Esophagus squamous epithelium (tissue), 5 donors: ENCODE measurements around the gene CYP2W1. TPM values are rescaled to one million over a fixed set of nuclear protein-coding genes. Genes with fewer than 3 reads are reported as not detected.

Experiments used
- DNase-seq: peaks from one replicate; lab custom pipeline; 2025; lab: John Stamatoyannopoulos, UW
- H3K27ac ChIP-seq, 4 donors: fragments of 200-600 bp; sonication (generic); one replicate each; pipeline ENCODE4 v1.5.1; 2016 to 2019; ENCODE audit warnings: mild to moderate bottlenecking in 1 of 4
- H3K27me3 ChIP-seq, 4 donors: fragments of 200-600 bp; sonication (generic); 1 replicate in 3 of 4; 2 replicates in 1 of 4; pipeline versions ENCODE4 v1.5.1 to v1.6.0; 2017 to 2021; ENCODE audit warnings: antibody characterized with exemption in 1 of 4
- H3K36me3 ChIP-seq, 3 donors: fragments of 200-600 bp; sonication (generic); one replicate each; pipeline ENCODE4 v1.5.1; 2016 to 2019
- H3K4me1 ChIP-seq, 3 donors: fragments of 200-600 bp; sonication (generic); one replicate each; pipeline ENCODE4 v1.5.1; 2017 to 2019
- H3K4me3 ChIP-seq, 4 donors: fragments of 200-600 bp; sonication (generic); 1 replicate in 3 of 4; 2 replicates in 1 of 4; pipeline ENCODE4 v1.5.1; 2016 to 2019; ENCODE audit warnings: mild to moderate bottlenecking in 2 of 4, moderate library complexity in 1 of 4
- H3K9me3 ChIP-seq, 3 donors: fragments of 200-600 bp; sonication (generic); one replicate each; pipeline ENCODE4 v1.5.1; 2016 to 2019
- POLR2A ChIP-seq, 4 donors: fragments of 450-650 bp; IDR thresholded peaks; one replicate each; pipeline ENCODE4 v1.6.1; 2017; ENCODE audit warnings: antibody characterized with exemption in 4 of 4, mild to moderate bottlenecking in 4 of 4, moderate library complexity in 3 of 4
- WGBS, 2 donors: methylation state at CpG; one replicate each; pipeline ENCODE4 v1.1.5; 2018; 5-methylcytosine and 5-hydroxymethylcytosine counted together
- intact Hi-C: fragments of 100-400 bp; cut with DNase I; formaldehyde crosslinking; loops from one replicate; pipeline ENCODE4 v1.15.0; 2022
- total RNA-seq, 4 donors: library from RNA; depleted of rRNA; stranded (reverse); fragments of >200 nt; gene quantifications; one replicate each; pipeline ENCODE4 v1.1.0, GENCODE V29; 2016
- TF ChIP-seq, protein P1 (sequence below), 6 experiments: fragments of 450-650 bp in 4 of 6; fragments of 200-600 bp in 2 of 6; sonication (generic) in 2 of 6; IDR thresholded peaks; one replicate each; pipeline ENCODE4 v1.5.1; 2016 to 2019; ENCODE audit warnings: antibody characterized with exemption in 6 of 6, mild to moderate bottlenecking in 4 of 6, moderate library complexity in 4 of 6
- donor health status: DM: yes; HTN: yes; CAD: no.

Gene CYP2W1
- total RNA-seq, 4 donors from 2014 or later = 0.76 TPM; not detected in 3

DNA sequence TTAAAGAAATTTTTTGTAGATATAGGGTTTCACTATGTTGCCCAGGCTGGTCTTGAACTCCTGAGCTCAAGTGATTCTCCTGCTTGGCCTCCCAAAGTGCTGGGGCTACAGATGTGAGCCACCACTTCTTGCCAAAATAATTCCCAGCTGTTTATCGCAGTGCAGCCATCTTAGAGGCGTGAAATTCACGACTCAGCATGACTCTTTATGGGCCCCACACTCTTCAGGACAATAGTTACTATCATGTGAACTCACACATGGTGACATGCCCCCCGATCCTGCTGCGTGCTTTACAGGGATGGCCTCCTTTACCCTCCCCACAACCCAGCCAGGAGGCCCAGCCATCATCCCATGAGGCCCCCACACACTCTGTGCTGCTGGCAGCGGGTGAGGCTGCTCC is 12.2 kb upstream of the CYP2W1 start:
- 94% methylated on average over 5 to 6 of the region's 6 CpGs for WGBS, 2 donors
- H3K9me3 ChIP-seq = no peaks in the 10 kb centered on the region
- intact Hi-C loops = no loop called here
- H3K27ac ChIP-seq = no peak overlapping the region
- peaks cover 19 to 46% (median 19%) of the 10 kb centered on the region in 3 donors for H3K4me1 ChIP-seq
- H3K27me3 ChIP-seq = no peaks in the 10 kb centered on the region
- H3K36me3 ChIP-seq = peaks cover 27 to 73% (median 36%) of the 10 kb centered on the region in 3 donors
- TF ChIP-seq, protein P1, sequence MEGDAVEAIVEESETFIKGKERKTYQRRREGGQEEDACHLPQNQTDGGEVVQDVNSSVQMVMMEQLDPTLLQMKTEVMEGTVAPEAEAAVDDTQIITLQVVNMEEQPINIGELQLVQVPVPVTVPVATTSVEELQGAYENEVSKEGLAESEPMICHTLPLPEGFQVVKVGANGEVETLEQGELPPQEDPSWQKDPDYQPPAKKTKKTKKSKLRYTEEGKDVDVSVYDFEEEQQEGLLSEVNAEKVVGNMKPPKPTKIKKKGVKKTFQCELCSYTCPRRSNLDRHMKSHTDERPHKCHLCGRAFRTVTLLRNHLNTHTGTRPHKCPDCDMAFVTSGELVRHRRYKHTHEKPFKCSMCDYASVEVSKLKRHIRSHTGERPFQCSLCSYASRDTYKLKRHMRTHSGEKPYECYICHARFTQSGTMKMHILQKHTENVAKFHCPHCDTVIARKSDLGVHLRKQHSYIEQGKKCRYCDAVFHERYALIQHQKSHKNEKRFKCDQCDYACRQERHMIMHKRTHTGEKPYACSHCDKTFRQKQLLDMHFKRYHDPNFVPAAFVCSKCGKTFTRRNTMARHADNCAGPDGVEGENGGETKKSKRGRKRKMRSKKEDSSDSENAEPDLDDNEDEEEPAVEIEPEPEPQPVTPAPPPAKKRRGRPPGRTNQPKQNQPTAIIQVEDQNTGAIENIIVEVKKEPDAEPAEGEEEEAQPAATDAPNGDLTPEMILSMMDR (IDR thresholded peaks at IDR 0.05) = no peak
- no peak overlapping the region for H3K4me3 ChIP-seq
- DNase-seq = no peak

DNA sequence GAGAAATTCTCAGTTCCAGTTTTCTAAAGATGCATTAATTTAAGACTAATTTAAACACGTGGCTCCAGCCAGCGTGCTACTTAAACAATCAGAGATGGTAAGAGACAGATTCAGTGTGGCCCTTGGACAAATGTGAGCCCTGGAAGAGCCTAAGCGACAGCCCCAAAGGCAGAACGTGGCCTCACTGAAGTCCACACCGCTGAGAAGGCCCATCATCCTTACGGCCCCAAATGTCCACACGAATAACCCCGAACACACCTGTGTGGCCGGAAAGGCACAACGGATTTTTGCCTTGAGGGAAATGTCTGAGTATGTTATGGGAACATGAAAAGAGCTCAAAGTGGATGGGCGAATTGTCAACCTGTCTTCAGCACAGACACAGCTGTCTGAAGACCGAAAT is 10.9 kb upstream of the CYP2W1 start:
- H3K36me3 ChIP-seq = peaks cover 27 to 67% (median 32%) of the 10 kb centered on the region in 3 donors
- intact Hi-C loops = no loop called here
- TF ChIP-seq, protein P1 (IDR thresholded peaks at IDR 0.05) = no peak
- no peak for TF ChIP-seq POLR2A (IDR thresholded peaks at IDR 0.05)
- no peak for DNase-seq
- H3K9me3 ChIP-seq = no peaks in the 10 kb centered on the region
- H3K4me3 ChIP-seq = no peak overlapping the region
- H3K27me3 ChIP-seq = no peaks in the 10 kb centered on the region
- H3K4me1 ChIP-seq = peaks cover 18 to 41% (median 21%) of the 10 kb centered on the region in 3 donors
- no peak overlapping the region for H3K27ac ChIP-seq
- WGBS, 2 donors = 89 to 91% methylated on average over 12 of the region's 12 CpGs

DNA sequence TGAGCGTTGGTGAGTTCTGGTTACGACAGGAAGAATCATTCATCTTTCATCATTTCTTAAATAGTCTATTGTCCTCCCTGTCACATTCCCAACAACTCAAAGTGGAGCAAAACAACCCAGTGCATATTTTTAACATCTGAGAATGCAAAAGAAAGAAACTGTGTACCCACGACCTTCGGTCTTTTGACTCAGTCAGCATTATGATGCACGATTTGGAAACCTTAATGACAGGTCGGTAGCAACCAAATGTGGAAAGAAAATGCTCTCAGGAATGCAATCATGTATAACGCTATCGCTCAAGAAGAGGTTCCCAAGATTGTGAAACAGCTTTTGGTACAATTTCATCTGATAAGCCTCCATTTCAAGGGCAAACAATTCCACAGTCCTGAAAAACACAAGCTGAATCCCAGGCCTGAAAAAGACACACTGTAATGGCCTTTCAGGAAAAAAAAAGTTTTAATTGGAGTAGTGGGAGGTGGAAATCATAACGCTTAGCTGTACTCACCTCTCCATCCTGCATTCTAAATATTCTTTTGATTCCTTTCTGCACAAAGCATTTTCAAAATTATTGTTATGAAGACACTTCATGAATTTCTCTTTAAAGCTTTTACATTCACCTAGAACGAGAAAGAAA is 10.2 kb upstream of the CYP2W1 start:
- Histone ChIP-seq H3K27me3 (no peaks in the 10 kb centered on the region), H3K27ac (no peak overlapping the region), H3K4me3 (no peak overlapping the region), H3K9me3 (no peaks in the 10 kb centered on the region), H3K4me1 (peaks cover 18 to 41% (median 21%) of the 10 kb centered on the region in 3 donors), H3K36me3 (peaks cover 21 to 60% (median 26%) of the 10 kb centered on the region in 3 donors)
- intact Hi-C loops = no loop called here
- TF ChIP-seq, protein P1 (IDR thresholded peaks at IDR 0.05) = no peak
- TF ChIP-seq POLR2A (IDR thresholded peaks at IDR 0.05) = no peak
- DNase-seq = no peak
- 74% methylated on average over 10 of the region's 10 CpGs for WGBS, 2 donors

DNA sequence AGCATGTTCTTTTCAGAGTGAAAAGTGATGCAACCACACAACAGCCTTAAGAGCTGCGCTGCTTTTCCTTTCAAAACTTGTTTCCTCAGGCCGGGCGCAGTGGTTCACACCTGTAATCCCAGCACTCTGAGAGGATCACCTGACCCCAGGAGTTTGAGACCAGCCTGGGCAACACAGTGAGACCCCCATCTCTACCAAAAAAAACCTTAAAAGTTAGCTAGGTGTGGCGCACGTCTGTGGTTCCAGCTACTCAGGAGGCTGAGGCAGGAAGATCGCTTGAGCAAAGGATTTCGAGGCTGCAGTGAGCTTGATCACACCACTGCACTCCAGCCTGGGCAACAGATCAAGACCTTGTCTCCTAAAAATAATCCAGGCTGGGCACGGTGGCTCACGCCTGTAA is 9.7 kb upstream of the CYP2W1 start:
- Histone ChIP-seq H3K27me3 (no peaks in the 10 kb centered on the region), H3K36me3 (peaks cover 15 to 54% (median 23%) of the 10 kb centered on the region in 3 donors), H3K4me3 (peak overlapping the region in 1 of 4 donors; percentile 94), H3K4me1 (peaks cover 18 to 41% (median 21%) of the 10 kb centered on the region in 3 donors), H3K9me3 (no peaks in the 10 kb centered on the region), H3K27ac (no peak overlapping the region)
- 83 to 84% methylated on average over 7 to 9 of the region's 9 CpGs for WGBS, 2 donors
- intact Hi-C loops = no loop called here
- no peak for DNase-seq
- TF ChIP-seq, protein P1 (IDR thresholded peaks at IDR 0.05) = no peak
- no peak for TF ChIP-seq POLR2A (IDR thresholded peaks at IDR 0.05)

DNA sequence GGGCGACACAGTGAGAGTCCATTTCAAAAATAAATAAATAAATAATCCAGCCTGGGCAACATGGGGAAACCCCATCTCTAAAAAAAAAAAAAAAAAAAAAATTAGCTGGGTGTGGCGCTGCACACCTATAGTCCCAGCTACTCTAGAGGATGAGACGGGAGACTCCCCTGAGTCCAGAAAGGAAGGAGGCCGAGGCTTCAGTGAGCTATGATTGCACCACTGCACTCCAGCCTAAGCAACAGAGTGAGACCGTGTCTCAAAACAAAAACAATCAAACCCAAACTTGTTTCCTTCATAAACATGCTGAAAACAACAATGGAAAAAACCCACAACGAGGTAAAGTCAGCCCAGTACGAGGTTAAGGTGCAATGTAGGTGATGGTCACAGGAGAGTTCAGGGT is 8.8 kb upstream of the CYP2W1 start:
- peak overlapping the region; percentile 87 to 100 (median 94) for H3K4me3 ChIP-seq
- DNase-seq = no peak
- H3K4me1 ChIP-seq = peaks cover 18 to 41% (median 21%) of the 10 kb centered on the region in 3 donors
- no peaks in the 10 kb centered on the region for H3K9me3 ChIP-seq
- H3K36me3 ChIP-seq = peaks cover 9 to 46% (median 23%) of the 10 kb centered on the region in 3 donors
- H3K27me3 ChIP-seq = no peaks in the 10 kb centered on the region
- intact Hi-C loops = no loop called here
- TF ChIP-seq, protein P1 (IDR thresholded peaks at IDR 0.05) = no peak
- TF ChIP-seq POLR2A (IDR thresholded peaks at IDR 0.05) = no peak
- H3K27ac ChIP-seq = peak overlapping the region in 2 of 4 donors; percentile 95 to 97
- 14 to 20% methylated on average over 7 of the region's 7 CpGs for WGBS, 2 donors
